Measurements from ENCODE around the gene GLTP.

GLTP gene

GRCh38 chr12:109840305-109841074, 39.9 kb downstream of the GLTP start:
- no peak for DNase-seq

GRCh38 chr12:109839444-109839843, 40.9 kb downstream of the GLTP start:
- no peak for DNase-seq

- DNase-seq: no peak
Measured at GRCh38 chr12:109836916-109837315, 43.4 kb downstream of the GLTP start.

GRCh38 chr12:109835827-109836226, 44.5 kb downstream of the GLTP start:
- DNase-seq: no peak

- no peak for DNase-seq
Measured at GRCh38 chr12:109833307-109834189, 46.8 kb downstream of the GLTP start, which contains the start of gene TRPV4. Gene TRPV4 (minus strand): TSS chr12:109833398. CDS start chr12:109814796, 18,602 bp downstream.

GRCh38 chr12:109832541-109833306, 47.6 kb downstream of the GLTP start:
- no peak for DNase-seq

- no peak for DNase-seq
Measured at GRCh38 chr12:109831929-109832328, 48.4 kb downstream of the GLTP start.

- no peak for DNase-seq
Measured at GRCh38 chr12:109831365-109831764, 49.0 kb downstream of the GLTP start.

- no peak for DNase-seq
Measured at GRCh38 chr12:109830718-109831117, 49.6 kb downstream of the GLTP start.

- DNase-seq: no peak
Measured at GRCh38 chr12:109830267-109830666, 50.1 kb downstream of the GLTP start.

GRCh38 chr12:109829667-109830066, 50.7 kb downstream of the GLTP start:
- DNase-seq: no peak

GRCh38 chr12:109828754-109829511, 51.4 kb downstream of the GLTP start:
- DNase-seq: no peak

- DNase-seq: no peak
Measured at GRCh38 chr12:109827566-109828550, 52.5 kb downstream of the GLTP start.

- no peak for DNase-seq
Measured at GRCh38 chr12:109827080-109827479, 53.3 kb downstream of the GLTP start.

- no peak for DNase-seq
Measured at GRCh38 chr12:109824731-109825130, 55.6 kb downstream of the GLTP start.

GRCh38 chr12:109822951-109823411, 57.4 kb downstream of the GLTP start:
- DNase-seq: no peak

- no peak for DNase-seq
Measured at GRCh38 chr12:109822416-109822815, 57.9 kb downstream of the GLTP start.

GRCh38 chr12:109821968-109822367, 58.4 kb downstream of the GLTP start:
- no peak for DNase-seq

- no peak for DNase-seq
Measured at GRCh38 chr12:109820816-109821381, 59.4 kb downstream of the GLTP start.

- DNase-seq: no peak
Measured at GRCh38 chr12:109818905-109819500, 61.3 kb downstream of the GLTP start.
